Glutamatergic neuron (in vitro differentiated cells): ENCODE data around the gene DOCK7. TPM values are rescaled to one million over a fixed set of nuclear protein-coding genes. Genes with fewer than 3 reads are reported as not detected.

Source experiments
- total RNA-seq: library from RNA; stranded (reverse); fragmentation: NEBNext Ultra II Directional; extraction: Animal tissue kit (Norgen Biotek cat#: 25700); gene quantifications from one replicate; pipeline ENCODE4 v1.2.1, GENCODE V29; 2021; ENCODE audit not compliant: unreplicated experiment

The DOCK7 gene
- total RNA-seq, 1 donor from 2014 or later: 70.8 TPM

Other genes with a start within 250 kb of the DOCK7 start
- gene ANGPTL3, start 90.9 kb downstream of the DOCK7 start, total RNA-seq: not detected
- 8.7 TPM for gene ATG4C, start 95.7 kb upstream of the DOCK7 start, total RNA-seq